Hematopoietic multipotent progenitor cell treated with erythropoietin and hydrocortisone succinate and interleukin-3 and kit ligand, for 17 days (in vitro differentiated cells): ENCODE measurements around the gene DNAI2.

ENCODE experiments used
- DNase-seq: peaks from one replicate; pipeline ENCODE4 v3.0.0-alpha.2; 2015; ENCODE audit warnings: low spot score

DNAI2 gene, protein sequence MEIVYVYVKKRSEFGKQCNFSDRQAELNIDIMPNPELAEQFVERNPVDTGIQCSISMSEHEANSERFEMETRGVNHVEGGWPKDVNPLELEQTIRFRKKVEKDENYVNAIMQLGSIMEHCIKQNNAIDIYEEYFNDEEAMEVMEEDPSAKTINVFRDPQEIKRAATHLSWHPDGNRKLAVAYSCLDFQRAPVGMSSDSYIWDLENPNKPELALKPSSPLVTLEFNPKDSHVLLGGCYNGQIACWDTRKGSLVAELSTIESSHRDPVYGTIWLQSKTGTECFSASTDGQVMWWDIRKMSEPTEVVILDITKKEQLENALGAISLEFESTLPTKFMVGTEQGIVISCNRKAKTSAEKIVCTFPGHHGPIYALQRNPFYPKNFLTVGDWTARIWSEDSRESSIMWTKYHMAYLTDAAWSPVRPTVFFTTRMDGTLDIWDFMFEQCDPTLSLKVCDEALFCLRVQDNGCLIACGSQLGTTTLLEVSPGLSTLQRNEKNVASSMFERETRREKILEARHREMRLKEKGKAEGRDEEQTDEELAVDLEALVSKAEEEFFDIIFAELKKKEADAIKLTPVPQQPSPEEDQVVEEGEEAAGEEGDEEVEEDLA

DNA sequence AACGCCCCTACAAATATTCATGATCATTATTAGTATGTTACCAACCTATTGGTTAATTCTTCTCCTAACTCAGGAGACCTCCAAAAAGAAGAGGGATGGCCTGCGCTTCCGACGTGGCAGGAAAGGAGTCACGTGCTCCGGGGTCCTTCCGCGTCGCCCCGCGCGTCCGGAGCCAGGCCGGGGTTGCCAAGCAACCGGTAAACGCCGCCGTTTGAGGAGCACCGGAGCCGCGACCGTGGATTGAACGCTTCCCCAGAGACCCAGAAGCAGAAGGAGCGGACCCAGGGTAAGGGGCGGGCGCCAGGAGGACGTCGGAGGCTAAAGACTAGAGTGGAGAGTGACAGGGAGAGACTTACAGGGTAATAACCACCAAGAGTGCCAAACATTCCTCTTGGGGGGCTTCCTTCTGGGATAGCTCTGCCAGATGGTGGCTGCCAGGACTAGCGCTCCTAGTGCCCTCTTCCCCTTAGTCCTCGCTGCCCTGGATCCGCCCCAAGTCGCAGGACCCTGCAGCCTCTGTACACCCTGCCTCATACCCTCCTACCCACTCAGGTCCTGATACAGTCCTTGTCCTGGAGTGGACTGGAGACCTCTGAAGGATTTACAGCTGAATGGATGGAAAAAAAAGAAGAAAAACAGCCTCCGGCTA lies at the start of gene DNAI2:
DNAI2 (plus strand) TSS at position 175 of the 649 bp plus-strand sequence. CDS start 7,584 bp downstream, outside the sequence.
- no peak for DNase-seq

DNA sequence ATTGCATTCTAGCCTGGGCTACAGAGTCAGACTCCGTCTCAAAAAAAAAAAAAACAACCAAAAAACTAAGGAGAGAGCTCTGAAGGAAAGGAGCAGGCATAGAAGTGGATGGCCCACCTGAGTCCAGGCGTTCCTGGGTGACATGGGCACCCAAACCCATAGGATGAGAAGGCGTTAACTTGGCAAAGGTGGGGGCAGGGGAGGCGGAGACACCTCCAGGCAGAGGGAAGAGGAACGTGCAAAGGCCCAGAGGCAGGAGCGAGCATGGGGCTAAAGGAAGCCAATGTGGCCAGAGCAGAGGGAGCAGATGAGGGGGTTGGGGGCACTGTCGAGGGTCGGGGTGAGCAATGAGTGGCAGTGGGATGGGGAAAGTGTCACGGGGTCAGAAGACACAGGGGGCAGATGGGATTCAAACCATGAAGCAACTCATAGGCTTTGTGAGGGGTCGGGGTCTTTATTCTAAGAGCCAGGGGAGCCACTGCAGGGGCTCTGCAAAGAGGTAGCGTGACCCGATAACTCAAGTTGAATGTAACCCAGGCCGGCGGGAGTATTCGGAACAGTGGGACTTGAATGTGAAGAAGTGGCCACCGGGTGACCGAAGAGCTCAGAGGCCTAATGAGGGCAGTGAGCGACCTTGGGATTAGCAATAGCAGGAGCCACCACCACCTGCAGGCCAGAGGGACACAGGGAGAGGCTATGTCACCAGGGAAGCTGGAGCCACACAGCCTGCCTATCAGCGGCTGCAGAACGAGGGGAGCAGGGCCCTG lies 48.9 kb upstream of the DNAI2 start:
- no peak for DNase-seq

DNA sequence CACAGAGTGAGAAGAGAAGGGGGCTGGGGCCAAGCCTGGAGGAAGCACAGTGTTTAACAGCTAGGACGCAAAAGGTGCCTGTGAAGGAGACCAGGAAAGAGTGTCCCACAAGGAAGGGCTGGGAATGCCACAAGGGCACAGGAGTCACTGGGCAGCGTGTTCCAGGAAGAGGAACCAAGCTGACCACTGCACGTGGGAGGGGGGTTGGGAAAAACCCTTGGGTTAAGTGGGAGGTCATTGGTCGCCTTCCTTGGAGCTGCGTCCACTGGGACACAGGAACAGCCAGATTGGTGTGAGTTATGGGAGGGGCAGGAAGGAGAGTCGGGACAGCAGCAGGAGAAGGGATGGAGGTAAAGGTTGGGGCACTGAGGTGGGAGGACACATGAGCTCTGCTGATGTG lies 47.8 kb upstream of the DNAI2 start:
- DNase-seq, result no peak

DNA sequence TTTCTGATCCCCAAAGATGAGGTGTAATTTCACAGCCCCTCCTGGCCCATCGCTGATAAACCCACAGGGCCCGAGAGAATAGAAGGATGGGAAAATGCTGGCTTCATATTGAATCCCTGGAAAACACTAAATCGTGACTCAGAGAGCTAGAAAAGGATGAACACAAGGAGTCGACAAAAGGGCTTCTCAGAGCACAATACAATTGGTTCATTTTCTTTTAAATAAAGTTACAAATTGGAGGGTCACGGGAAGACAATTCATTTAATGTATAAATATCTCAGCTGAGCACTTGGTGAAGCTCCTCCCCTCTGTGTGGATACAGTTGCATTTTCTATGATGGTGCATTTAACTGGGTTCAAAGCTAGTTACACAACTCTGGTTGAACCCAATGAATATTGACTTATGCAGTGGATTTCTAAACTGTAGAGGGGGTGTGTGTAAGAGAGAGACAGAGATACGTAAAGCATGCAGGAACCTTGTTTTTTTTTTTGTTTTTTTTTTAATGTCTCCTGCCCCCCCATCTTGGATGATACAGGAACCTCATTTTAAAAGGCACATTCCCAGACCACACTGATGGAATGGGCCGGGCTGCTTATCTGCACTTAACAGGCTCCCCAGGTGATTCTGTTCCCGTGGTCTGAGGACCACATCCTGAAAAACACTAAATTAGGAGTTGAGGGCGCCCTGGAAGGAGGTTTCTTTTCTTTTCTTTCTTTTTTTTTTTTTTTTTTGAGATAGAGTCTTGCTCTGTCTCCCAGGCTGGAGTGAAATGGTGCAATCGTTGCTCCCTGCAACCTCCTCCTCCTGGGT lies 46.6 kb upstream of the DNAI2 start:
- no peak for DNase-seq

DNA sequence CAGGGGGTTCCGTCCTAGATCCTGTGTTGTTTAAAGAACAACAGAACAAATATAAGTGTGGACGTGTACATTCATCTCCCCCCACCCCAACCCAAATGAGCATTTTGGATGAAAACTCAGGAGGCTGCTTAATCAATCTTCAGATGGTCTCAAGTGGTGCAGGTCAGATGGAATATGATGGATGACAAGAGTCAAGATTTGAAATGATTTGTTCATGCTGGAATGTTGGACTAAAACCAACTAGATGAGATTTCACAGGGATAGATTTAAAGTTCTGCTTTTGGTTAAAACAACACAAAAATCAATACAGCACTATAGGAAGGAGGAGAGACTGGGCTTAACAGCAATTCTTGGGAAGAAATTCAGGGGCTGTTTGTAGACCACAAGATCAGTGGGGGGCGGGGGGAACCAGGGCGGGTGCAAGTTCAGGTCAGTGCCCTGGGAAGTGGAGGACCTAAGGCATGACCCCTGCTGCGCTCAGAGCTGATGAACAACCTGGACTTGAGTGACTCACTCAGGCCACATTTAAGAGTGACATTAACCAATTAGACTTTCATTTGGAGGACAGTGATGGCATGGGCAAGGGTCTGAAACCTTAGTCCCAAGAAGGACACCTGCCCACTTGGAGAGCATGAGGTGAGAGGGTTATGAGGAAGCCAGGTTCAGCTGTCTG lies 45.6 kb upstream of the DNAI2 start:
- DNase-seq, result no peak

DNA sequence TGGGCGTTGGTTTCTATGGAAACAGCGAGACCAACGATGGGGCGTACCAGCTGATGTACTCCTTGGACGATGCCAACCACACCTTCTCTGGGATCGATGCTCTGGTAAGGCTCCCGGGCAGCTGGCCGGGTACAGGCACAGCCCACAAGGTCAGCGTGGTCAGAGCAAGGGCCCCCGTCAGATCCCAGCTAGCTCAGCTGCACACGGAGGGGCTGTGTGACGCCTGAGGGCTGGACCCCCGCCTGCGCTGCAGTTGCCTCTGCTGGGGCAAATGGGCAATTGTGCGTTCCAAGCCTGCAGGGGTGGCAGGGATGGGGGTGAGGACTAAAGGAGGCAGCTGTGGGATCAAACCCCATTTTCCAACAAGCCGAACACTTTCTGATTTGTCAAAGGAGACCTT lies 43.1 kb upstream of the DNAI2 start:
- no peak for DNase-seq

DNA sequence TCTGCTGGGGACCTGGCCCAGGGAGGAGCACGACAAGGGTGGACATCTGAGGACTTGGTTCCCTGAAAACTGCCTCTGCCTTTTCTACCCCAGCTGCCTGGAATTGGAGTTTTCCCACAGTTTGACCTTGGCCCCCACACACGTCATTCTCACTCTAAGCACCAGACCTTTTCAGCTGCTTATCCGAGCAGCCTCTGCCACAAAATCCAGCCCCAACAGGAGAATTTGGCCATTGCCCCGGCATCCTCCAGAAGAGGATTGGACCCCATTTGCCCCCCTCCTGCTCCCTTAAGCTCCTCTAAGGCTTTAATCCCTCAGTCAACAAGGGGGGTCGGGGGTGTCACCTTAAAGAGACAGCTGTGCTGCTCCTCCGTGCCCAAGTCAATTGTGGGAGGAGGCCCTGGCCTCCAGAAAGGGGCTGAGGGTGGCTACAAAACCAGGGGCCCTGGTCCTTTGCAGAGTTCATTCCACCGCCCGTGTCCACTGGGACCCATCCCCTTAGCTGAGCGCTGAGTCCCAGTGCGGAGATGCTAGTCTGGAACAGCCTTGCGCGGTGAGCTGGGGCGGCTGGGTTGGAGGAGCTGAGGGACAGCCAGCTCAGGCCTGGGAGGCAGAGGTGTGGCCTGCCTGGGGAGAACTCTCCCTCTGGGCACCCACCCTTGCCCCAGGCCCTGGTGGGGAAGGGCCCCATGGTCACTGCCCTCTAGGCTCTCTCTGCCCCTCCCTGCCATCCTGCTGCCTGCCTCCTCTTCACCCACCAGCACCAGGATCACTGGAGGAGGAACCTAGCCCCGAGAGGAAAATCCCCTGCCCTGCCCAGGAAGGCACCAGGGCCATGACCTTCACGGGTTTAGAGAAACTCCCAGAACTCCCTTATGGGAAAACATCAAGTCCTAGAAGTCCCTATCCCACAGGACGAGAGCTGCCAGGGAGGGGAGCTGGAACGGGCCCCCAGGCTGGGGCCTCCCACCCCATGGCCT lies 41.8 kb upstream of the DNAI2 start:
- DNase-seq, result no peak

DNA sequence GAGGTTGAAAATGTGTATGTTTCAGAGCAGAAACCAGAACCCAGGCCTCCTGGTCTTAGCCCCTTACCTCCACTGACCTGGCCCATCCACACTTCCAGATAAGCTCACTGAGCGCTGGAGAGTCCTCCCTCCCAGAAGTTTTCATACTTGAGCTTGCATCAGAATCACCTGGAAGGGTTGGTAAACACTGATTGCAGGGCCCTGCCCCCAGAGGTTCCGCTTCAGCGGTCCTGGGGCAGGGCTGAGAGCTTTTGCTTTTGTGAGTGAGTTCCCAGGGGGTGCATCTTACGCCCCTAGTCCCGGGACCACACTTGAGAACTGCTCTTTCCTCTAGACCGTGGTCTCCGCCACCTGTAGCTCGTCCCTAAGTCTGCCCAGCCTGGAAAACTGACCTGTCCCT lies 40.1 kb upstream of the DNAI2 start:
- DNase-seq, result no peak

DNA sequence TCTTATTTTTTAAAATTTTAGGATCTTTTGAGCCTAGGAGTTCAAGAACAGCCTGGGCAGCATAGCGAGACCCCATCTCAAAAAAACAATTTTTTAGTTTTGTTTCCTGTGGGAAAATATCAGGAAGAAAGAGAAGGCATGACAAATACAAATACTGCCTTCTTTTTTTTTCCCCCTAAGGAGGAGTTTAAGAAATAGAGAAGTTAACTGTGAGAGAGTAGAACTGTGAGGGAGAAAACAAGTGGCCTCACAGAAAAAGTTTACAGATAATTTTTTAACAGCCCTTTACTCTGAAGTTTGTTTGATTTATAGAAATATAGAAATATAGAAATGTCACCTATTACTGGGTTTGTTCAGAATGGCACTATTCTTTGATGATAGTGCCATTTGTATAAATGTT lies 39.5 kb upstream of the DNAI2 start:
- DNase-seq, result no peak

DNA sequence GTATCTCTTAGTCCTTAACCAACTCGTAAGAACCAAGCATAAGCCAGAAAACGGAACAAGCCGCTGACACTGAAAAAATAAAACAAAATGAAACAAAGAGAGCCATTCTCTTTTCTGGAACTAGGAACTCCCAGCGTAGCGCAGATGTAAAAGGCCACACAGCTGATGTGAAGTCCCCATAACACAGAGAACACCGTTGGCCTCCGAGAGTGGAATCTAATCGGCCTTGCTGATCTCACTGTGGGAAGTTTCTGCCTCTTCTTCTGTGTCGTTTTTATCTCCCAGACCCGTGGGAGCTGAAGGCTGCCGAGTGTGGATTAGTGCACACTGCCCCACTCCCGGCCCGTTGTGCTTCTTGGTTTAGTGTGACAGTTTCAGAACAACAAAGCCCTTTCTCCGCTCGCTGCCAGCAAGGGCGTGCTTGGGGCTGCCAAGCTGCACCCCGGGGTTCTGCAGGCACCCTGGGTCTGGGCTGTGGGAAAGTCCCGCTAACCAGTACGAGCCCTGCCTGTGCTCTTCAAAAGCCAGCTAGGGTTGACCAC lies 38.9 kb upstream of the DNAI2 start:
- DNase-seq, result no peak

DNA sequence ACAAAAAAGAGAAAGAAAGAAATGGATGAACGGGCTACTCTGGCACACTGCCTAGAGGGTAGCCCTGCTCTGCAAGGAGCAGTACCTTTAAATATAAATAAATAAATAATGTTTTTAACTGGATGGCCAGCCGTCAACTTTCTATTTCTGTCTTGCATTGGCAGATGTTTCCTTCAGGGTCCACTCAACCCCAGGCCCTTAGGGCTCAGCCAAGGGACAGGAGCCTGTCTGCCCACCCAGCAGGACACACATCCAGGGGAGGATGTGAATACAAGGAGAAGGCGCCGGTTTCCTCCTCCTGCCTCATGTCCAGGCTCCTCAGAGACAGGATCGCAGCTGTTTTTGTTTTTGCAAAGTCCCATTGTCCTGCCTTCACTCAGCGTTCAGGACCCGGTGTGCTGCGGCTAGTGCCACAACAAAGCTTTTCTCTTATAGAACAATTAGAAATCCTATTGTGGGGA lies 38.1 kb upstream of the DNAI2 start:
- no peak for DNase-seq

DNA sequence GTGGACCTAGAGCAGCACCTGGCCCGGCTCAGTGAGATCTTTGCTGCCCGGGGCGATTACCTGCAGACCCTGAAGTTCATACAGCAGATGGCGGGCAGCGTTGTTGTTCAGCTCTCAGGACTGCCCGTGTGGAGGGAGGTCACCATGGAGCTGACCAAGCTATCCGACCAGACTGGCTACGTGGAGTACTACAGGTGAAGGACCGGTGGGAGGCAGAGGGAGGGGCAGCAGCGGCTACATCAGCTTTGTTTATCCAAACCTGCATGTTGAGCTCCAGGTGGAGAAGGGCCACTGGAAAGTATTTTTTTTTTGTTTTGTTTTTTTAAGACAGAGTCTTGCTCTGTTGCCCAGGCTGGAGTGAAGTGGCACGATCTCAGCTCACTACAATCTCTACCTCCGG lies 36.7 kb upstream of the DNAI2 start:
- DNase-seq, result no peak

DNA sequence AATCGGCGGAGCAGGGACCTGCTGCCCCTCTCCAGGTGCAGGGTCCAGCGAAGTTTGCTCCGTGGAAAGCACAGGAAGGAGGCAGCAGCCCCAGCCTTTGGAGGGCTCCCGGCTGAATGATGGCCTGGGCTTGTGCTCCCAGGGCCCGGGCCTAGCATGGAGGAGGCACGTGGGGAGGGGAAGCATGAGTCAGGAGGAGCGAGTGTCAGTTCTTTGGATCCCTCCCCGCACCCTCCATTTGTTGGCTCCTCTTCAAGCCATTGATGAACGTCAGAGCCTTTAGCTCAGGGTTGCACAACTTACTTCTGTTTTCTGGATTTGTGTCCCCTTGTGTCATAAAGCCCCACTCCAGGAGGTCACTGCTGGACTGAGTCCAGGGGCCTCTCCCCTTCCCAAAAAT lies 34.9 kb upstream of the DNAI2 start:
- DNase-seq, result no peak

DNA sequence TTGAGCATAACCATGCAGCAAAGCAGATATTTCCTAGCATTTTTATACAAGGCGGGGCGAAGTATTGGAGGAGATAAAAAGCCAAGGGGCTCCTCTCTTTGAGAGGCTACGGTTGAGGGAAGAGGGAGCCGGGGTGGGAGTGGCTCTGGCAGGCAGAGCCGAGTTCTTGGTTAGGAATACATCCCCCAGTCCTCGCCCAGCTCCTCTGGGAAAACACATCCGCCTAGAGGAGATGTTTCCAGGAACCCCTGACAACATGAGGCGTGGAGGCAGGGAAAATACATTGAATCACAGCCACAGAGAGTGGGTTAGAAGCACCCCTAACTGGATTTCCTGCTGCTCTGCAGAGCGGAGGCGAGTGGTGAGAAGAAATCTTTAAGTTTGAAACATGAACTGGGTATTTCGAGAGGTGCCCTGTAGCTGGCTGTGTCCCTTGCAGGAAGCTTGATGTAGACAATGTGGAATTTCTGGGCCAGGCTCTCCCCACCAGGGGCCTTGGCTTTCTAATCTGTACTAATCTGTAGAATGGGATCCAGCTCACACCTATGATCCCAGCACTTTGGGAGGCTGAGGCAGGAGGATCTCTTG lies 33.3 kb upstream of the DNAI2 start:
- DNase-seq, result no peak

DNA sequence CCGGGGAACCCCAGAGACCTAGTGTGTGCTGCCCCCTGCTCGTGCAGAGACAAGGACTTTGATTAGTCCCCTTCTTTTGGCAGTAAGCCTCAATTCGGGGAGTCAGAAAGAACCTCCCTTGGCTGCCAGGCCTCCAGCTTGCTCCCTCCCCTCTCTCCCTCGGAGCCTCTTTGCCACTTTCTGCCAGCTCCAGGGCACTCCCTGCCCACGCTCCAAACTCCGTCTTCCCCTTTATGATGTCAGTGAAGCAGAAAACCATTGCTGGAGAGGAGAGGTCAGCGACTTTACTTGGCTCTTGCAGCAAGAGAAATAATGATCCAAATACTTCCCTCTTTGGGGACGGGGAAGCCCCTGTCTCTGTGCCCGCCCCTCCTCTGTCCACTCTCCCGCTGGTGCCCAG lies 32.6 kb upstream of the DNAI2 start:
- DNase-seq, result no peak

DNA sequence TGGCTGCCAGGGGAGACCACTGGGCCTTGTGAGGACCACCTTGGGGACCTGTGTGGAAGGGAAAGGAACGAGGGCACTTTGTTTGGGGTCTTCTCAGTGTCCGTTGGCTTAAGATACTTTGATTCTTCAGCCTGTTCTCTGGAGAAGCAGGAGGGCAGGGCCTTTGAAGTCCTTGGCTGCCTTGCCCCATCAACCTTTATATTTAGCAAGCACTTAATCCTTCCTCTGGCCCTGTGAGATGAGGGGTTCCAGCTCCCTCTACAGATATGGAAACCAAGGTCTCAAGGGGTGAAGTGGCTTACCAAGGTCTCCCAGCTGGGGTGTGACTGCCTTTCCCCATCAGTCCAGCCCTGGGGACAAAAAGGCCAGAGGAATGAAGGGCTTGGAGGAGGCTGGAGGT lies 32.2 kb upstream of the DNAI2 start:
- DNase-seq, result no peak

DNA sequence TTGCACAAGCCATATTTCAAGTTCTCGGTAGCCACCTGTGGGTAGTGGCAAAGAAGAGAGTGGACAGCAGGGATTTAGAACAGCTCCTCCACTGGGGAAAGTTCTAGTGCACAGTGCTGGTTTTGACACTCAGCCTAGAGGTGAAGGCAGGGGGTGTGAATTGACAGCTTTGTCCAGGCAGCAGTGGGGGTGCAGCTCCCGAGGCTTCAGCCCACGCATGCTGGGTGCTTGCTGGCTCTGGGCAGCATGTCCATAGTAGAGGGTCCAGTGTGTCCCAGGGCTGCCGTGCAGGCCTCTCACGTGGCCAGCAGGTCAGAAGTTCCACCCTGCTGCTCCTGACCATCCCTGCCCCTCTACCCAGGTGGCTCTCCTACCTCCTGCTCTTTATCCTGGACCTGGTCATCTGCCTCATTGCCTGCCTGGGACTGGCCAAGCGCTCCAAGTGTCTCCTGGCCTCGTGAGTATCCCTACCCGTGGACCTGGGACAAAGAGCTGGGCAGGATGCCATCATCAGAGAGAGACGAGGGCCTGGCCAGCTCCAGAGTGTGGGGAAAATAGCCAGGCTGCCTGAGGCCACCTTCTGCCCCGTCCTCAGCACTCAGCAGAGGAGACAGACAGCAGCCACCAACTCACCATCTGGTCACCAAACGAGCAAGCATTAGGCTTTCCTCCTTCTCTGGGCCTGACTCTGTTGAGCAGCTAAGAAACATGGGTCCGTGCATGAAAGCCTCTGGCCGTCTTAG lies 30.9 kb upstream of the DNAI2 start:
- DNase-seq, result no peak

DNA sequence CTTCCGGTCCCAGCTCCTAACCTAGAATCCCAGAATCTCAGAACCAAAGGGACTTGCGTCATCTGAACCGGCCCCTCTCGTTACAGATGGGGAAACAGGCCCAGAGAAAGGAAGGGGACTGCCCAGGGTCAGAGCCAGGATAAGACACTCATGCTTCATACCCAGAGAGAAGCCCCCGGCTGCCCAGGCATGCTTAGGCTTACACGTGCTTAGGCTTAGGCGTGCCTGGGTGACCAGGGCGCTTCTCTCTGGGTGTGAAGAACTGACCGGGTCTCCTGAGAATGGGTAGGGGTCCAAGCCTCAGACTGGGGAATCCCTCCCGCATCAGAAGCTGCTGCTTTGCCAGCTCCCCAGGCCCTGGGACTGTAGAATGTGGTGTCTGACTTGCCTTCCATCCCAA lies 29.9 kb upstream of the DNAI2 start:
- no peak for DNase-seq
